Suprapubic skin (tissue), 3 donors: ENCODE measurements around the gene ABCE1.

Experiments used
- CTCF ChIP-seq, 2 donors: fragments of 200-600 bp in 1 of 2; fragments of 450-650 bp in 1 of 2; sonication (generic) in 1 of 2; IDR thresholded peaks; one replicate each; pipeline ENCODE4 v1.5.1; 2016 to 2019; ENCODE audit warnings: antibody characterized with exemption in 2 of 2, mild to moderate bottlenecking in 1 of 2, moderate library complexity in 1 of 2
- POLR2A ChIP-seq, 2 donors: fragments of 450-650 bp; IDR thresholded peaks; one replicate each; pipeline ENCODE4 v1.6.1; 2017; ENCODE audit warnings: antibody characterized with exemption in 2 of 2, mild to moderate bottlenecking in 2 of 2, moderate library complexity in 2 of 2

GRCh38 chr4:145177906-145178538 is 79.9 kb downstream of the ABCE1 start:
- TF ChIP-seq CTCF (IDR thresholded peaks at IDR 0.05) (no peak), POLR2A (IDR thresholded peaks at IDR 0.05) (no peak)
